Esophagus (tissue), 2 donors: ENCODE data around the gene SPSB4. TPM values are rescaled to one million over a fixed set of nuclear protein-coding genes. Genes with fewer than 3 reads are reported as not detected.

Experiments
- H3K27ac ChIP-seq, 2 donors: one replicate each; pipeline ENCODE4 v1.5.1; 2013; ENCODE audit warnings: low read depth in 2 of 2, mild to moderate bottlenecking in 2 of 2, inconsistent platforms in 1 of 2, low read length in 1 of 2, moderate library complexity in 1 of 2
- H3K27me3 ChIP-seq, 2 donors: one replicate each; pipeline ENCODE4 v1.6.1; 2013; ENCODE audit warnings: low read length in 2 of 2, control low read depth in 1 of 2, mild to moderate bottlenecking in 1 of 2; ENCODE audit not compliant: insufficient read depth in 2 of 2, control insufficient read depth in 1 of 2
- H3K36me3 ChIP-seq, 2 donors: one replicate each; pipeline ENCODE4 v1.6.1; 2013; ENCODE audit warnings: low read length in 1 of 2; ENCODE audit not compliant: control insufficient read depth in 2 of 2, insufficient read depth in 2 of 2
- H3K4me1 ChIP-seq, 2 donors: one replicate each; pipeline ENCODE4 v1.6.1; 2013; ENCODE audit warnings: low read length in 1 of 2; ENCODE audit not compliant: control insufficient read depth in 2 of 2, insufficient read depth in 2 of 2
- H3K4me3 ChIP-seq, 2 donors: one replicate each; pipeline ENCODE4 v1.5.1; 2013; ENCODE audit warnings: low read length in 2 of 2, mild to moderate bottlenecking in 2 of 2, low read depth in 1 of 2, moderate library complexity in 1 of 2
- H3K9me3 ChIP-seq, 2 donors: one replicate each; pipeline ENCODE4 v1.6.1; 2013; ENCODE audit warnings: mild to moderate bottlenecking in 2 of 2, low read depth in 1 of 2, low read length in 1 of 2, moderate library complexity in 1 of 2; ENCODE audit not compliant: control insufficient read depth in 2 of 2, insufficient read depth in 1 of 2
- WGBS, 2 donors: extraction: QIAGEN DNeasy Blood & Tissue Kit; methylation state at CpG; one replicate each; pipeline ENCODE4 v1.1.7; 2013; 5-methylcytosine and 5-hydroxymethylcytosine counted together
- polyA plus RNA-seq, 2 donors: library from polyadenylated mRNA; stranded (reverse); fragments of 200-250 nt; gene quantifications; one replicate each; pipeline ENCODE4 v1.2.3, GENCODE V29; 2013
- donor health status: healthy with polysubstance abuse.
- donor health status: Bipolar disorder and iron deficiency.

Gene SPSB4
- polyA plus RNA-seq, 2 donors: 0.04 TPM; not detected in 1

DNA sequence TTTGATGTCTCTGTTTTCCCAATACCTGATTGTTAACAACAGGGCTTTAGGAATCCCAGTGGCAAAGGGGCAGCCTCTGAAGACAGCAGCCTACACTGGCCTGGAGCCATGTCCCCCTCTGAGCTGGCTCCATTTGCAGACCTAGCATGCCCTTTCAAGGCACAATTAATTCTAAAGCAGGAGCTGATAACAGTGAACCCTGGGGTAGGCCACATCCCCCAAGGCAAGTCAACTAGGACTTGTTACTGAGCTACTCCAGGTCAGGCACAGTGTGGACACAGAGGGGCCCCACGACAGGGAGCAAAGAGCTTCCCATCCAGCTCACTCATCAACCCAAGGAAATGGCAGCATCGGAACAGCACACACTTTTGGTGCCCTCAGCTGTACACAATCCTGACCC, 51.9 kb downstream of the SPSB4 start:
- Histone ChIP-seq H3K9me3 (no peaks in the 10 kb centered on the region), H3K4me1 (no peaks in the 10 kb centered on the region), H3K36me3 (no peaks in the 10 kb centered on the region), H3K27ac (no peak overlapping the region), H3K27me3 (no peaks in the 10 kb centered on the region), H3K4me3 (no peak overlapping the region)
- 78 to 85% methylated on average over 2 of the region's 2 CpGs for WGBS, 2 donors

DNA sequence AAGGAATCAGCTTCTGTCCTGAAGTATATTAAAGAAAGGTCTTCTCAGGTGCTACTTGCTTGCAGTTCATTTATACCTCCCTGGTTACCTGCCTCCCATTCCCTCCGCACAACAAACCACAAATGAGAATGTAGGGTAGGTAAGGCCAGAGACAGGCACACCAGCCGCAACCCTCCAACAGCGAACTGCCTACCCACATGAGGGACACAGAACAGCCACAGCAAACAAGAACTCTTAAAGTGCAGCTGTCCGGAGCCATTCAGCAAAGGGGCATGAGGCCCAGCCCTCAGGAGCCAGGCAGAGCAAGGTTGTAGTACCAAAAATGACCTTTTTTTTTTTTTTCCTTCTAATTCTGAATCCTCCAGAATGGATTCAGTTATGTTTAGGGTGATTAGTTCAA, 52.4 kb downstream of the SPSB4 start:
- no peaks in the 10 kb centered on the region for H3K9me3 ChIP-seq
- no peaks in the 10 kb centered on the region for H3K4me1 ChIP-seq
- 91 to 94% methylated on average over 4 of the region's 4 CpGs for WGBS, 2 donors

DNA sequence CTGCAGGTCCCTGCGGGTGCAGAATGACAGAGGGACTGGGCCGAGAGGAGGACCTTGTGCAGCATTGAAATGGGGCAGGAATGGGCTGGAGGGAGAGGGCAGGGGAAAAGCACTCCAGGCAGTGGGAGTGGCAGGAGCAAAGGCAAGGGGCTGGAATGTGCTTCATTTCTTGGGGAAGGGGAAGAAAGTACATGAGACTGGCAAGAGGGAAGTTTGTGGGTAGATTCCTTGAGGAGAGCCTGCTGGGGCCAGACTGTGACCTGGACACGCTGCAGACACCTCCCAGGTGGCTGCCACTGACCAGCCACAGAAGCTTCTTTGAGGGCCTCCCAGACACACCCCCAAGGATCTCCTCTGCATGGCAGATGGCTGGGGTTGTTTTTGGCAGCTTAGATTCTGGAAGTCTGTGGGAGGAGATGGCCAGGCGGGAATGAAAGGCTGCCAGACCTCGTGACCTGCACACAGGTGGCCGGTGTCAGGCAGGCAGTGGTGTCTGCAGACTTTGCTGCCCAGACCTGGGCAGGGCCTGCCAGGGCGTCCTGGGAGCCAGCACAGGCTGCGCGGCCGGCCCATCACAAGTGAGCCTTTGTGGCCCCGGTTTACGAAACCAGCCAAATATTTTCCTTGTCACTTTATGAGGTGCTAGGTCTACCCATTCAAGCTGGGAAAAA, 53.1 kb downstream of the SPSB4 start:
- H3K4me3 ChIP-seq: no peak overlapping the region
- no peaks in the 10 kb centered on the region for H3K9me3 ChIP-seq
- WGBS, 2 donors: 71 to 80% methylated on average over 12 of the region's 12 CpGs
- H3K27me3 ChIP-seq: no peaks in the 10 kb centered on the region
- H3K4me1 ChIP-seq: no peaks in the 10 kb centered on the region
- H3K27ac ChIP-seq: no peak overlapping the region
- no peaks in the 10 kb centered on the region for H3K36me3 ChIP-seq

More for the DNA sequence above, 52.4 kb downstream of the SPSB4 start:
- Histone ChIP-seq H3K4me3 (no peak overlapping the region), H3K27ac (no peak overlapping the region), H3K36me3 (no peaks in the 10 kb centered on the region), H3K27me3 (no peaks in the 10 kb centered on the region)

DNA sequence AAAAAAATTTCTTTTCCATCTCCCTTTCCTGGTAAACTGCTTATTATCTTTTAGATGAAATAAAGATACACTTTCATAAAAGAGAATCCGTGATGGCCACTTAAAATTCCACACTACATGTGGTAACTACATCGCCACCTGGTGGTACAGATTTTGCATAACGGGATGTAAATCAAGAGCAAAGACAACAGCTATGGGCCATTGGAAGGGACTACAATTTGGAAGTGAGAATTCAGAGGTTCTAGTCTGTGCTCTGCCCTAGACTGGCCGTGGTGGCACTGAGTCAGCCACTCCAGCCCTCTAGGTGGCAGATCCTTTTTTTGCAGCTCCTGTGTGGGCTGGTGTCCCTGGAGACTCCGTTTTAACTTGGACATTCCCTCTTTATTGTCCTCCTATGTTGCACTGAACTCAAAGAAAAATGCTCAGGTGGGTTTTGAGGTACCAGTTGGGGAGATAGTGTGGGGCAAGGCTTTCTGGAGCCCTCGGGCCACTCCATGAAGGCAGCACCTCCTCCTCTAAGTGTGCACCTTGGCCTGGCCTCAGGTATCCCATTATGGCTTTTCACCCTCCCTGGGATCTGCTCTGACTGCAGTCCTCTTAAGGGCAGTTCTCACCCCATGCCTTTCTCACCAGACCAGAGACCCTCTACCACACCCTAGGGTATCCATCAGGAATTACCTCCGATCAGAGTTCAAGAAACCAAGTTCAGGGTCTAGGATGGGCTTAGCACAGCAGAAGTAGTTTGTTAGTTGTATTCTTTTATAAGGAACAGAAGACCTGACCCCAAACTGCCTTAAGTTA, 54.9 kb downstream of the SPSB4 start:
- Histone ChIP-seq H3K9me3 (no peaks in the 10 kb centered on the region), H3K36me3 (no peaks in the 10 kb centered on the region), H3K4me3 (no peak overlapping the region), H3K27ac (no peak overlapping the region), H3K27me3 (no peaks in the 10 kb centered on the region), H3K4me1 (no peaks in the 10 kb centered on the region)
- WGBS, 2 donors: 31 to 36% methylated on average over 7 of the region's 7 CpGs

DNA sequence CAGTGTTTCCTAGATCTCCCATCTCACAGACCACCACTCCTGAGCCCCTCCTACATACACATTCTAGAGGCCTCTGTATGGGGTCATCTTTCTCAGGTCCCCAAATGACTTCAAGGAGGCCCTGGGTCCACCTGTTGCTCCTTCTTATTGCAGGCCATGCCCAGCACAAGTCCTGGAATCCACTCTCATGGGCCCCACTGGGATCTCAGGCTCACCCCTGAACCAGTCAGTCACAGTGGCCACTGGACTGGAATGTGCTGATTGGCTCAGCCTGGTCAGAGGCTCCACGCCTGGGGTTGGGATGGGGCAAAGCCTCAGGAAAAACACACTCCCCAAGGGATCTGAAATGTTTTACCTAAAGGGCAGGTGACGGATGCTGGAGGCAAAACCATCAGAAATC, 55.7 kb downstream of the SPSB4 start:
- H3K9me3 ChIP-seq: no peaks in the 10 kb centered on the region
- H3K27me3 ChIP-seq: no peaks in the 10 kb centered on the region
- no peaks in the 10 kb centered on the region for H3K4me1 ChIP-seq
- no peaks in the 10 kb centered on the region for H3K36me3 ChIP-seq
- no peak overlapping the region for H3K27ac ChIP-seq
- no peak overlapping the region for H3K4me3 ChIP-seq
- 90 to 92% methylated on average over 2 of the region's 2 CpGs for WGBS, 2 donors

DNA sequence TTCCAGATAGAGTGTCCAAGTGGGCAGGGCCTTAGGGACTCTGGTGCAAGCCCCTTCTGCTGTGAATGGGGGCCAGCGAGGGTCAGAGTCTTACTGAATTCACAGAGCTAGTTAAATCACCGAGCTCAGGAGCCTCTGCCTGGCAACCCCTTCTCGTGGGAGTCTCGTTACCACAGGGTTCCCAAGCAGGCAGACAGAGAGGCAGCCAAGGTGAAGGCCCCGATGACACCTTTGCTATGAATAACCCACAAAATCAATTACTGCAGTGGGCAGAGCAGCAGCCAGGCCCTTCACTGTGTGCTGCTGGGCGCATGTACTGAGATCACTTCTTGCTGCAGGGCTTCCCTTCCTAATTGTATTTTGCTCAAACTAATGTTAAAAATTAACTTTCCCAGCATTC, 56.9 kb downstream of the SPSB4 start:
- H3K27me3 ChIP-seq: no peaks in the 10 kb centered on the region
- H3K36me3 ChIP-seq: no peaks in the 10 kb centered on the region
- no peak overlapping the region for H3K4me3 ChIP-seq
- 77 to 82% methylated on average over 6 of the region's 6 CpGs for WGBS, 2 donors
- no peaks in the 10 kb centered on the region for H3K9me3 ChIP-seq
- no peak overlapping the region for H3K27ac ChIP-seq
- no peaks in the 10 kb centered on the region for H3K4me1 ChIP-seq

DNA sequence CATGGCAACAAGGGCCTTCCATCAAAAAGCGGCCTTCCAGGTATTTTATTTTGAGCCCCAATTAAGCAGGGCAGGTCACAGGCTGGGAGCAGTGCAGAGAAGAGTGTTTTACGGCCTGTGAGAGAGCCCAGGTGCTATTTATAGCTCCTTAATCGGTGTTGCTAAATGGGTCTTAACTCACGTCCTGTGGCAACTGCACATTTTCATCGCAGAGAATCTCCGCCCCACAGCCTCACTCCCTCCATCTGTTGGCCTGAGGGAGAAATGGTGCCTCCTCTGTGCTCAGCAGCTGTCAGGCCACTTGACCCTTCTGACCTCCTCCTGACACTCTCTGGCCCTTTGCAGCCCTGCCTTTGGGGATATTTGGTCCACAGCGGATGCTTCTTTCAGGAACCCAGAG, 58.6 kb downstream of the SPSB4 start:
- 70 to 72% methylated on average over 7 of the region's 7 CpGs for WGBS, 2 donors
- no peak overlapping the region for H3K27ac ChIP-seq
- no peak overlapping the region for H3K4me3 ChIP-seq
- H3K27me3 ChIP-seq: no peaks in the 10 kb centered on the region
- no peaks in the 10 kb centered on the region for H3K36me3 ChIP-seq
- no peaks in the 10 kb centered on the region for H3K9me3 ChIP-seq
- H3K4me1 ChIP-seq: no peaks in the 10 kb centered on the region

DNA sequence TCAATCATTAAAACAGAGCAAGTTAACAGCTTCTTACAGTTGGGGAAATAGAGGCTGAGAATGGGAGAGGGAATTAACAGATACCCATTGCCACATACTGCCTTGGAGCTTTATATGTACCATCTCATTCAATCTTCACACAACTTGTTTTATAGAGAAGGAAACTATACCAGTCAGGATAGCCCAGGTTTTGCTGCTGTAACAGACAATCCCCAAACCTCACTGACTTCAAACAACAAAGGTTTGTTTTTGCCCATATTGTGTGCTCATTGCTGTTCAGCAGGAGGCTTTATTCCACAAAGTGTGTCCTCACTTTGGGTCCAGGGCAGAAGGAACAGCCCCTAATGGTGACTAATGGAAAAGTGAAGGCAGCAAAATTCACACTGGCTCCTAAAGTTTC, 59.2 kb downstream of the SPSB4 start:
- no peaks in the 10 kb centered on the region for H3K4me1 ChIP-seq
- H3K27ac ChIP-seq: no peak overlapping the region
- no peaks in the 10 kb centered on the region for H3K9me3 ChIP-seq

DNA sequence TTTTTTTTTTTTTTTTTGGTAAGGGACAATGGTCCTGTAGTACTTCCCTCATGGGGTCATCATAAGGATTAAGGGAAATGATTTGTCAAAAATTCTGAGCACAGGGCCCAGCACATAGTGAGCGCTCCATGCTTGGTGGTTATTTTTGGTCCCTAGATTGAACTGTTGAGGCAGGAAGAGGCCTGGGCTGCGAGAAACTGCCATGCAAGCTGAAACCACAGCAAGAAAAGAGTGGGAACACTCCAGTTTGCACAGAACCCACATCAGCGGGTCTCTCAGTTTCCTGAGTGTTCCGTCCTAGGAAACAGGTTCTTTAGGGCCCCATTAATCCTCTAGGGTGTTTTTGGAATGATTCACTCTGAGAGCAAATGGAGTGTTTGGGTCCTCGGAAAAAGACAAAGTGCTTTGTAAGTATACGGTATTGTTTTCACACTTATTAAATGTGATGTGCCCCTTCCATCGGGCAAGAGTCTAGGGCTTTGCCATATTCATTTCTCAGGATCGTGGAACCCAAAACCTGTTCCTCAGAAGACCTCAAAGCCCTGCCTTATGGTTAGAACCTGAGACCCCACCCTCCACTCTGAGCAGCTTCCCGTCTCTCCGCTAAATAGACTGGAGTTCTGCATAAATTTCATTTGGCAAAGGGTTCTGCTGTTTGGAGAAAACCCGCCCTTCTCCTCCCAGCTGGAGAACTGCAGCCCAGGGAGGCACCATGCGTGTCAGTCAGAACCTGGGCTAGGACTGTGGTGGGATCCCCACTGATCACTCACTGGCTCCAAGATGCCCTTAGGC, 60.4 kb downstream of the SPSB4 start:
- H3K36me3 ChIP-seq: no peaks in the 10 kb centered on the region
- no peak overlapping the region for H3K4me3 ChIP-seq
- no peak overlapping the region for H3K27ac ChIP-seq
- peaks cover 0 to 2% of the 10 kb centered on the region in 2 donors for H3K4me1 ChIP-seq
- H3K9me3 ChIP-seq: no peaks in the 10 kb centered on the region
- WGBS, 2 donors: 82 to 86% methylated on average over 12 of the region's 12 CpGs
- H3K27me3 ChIP-seq: no peaks in the 10 kb centered on the region

More for the DNA sequence above, 59.2 kb downstream of the SPSB4 start:
- H3K36me3 ChIP-seq: no peaks in the 10 kb centered on the region
- H3K4me3 ChIP-seq: no peak overlapping the region
- H3K27me3 ChIP-seq: no peaks in the 10 kb centered on the region
